ENCODE results near the gene GRIK4.

DNA sequence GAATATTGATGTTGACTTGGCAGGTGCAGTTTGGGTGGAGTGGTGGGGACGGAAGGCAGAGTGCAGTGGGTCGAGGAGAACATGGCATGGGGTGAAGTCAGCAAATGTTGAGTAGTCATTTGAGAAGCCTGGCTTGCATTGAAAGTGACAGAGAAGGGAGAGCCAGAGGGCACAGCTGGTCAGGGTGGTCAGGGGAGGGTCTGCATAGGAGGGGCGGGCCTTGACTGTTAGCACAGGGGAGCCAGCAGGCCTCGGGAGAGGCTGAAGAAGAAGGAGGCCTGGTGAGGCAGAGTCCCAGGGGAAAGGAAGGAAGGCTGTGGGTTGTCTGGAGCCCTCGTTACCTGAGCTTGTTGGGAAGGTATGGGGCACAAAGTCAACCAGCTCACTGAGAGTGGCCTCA, 281.6 kb downstream of the GRIK4 start:
- TF ChIP-seq USF2 (IDR thresholded peaks at IDR 0.05; ENCODE audit: low read depth, low read length) (no peak), CTCF (conservative IDR thresholded peaks at IDR 0.05; ENCODE audit: low read depth, low read length) (no peak)
